ENCODE measurements around the gene TMEFF2.

GRCh38 chr2:191981706-191982105 lies 213.0 kb downstream of the TMEFF2 start:
- no peak for TF ChIP-seq CTCF (IDR thresholded peaks at IDR 0.05; ENCODE audit: control extremely low read depth in 1 of 3, insufficient read depth in 1 of 3, low read depth in 1 of 3, low read length in 3 of 3)
- TF ChIP-seq SIN3A (conservative IDR thresholded peaks at IDR 0.05 in 1 of 2, IDR thresholded peaks at IDR 0.05 in 1 of 2; ENCODE audit: low read depth in 1 of 2, low read length in 2 of 2): no peak
- no peak for TF ChIP-seq POLR2A (IDR thresholded peaks at IDR 0.05; ENCODE audit: control extremely low read depth in 1 of 2, low read depth in 2 of 2, low read length in 2 of 2)
- TF ChIP-seq POLR2AphosphoS5 (IDR thresholded peaks at IDR 0.05; ENCODE audit: low read depth, low read length): no peak
- no peak for TF ChIP-seq TCF12 (IDR thresholded peaks at IDR 0.05; ENCODE audit: low read depth, low read length)
- TF ChIP-seq CEBPB (IDR thresholded peaks at IDR 0.05; ENCODE audit: low read depth, low read length): no peak
- no peak for TF ChIP-seq CBX5 (IDR thresholded peaks at IDR 0.05; ENCODE audit: low read depth, low read length)
- TF ChIP-seq MAX (IDR thresholded peaks at IDR 0.05): no peak

Measured in H1 (cell line).